Smooth muscle cell (in vitro differentiated cells): ENCODE measurements around the gene SLC52A3. TPM values are rescaled to one million over a fixed set of nuclear protein-coding genes. Genes with fewer than 3 reads are reported as not detected.

Experiments
- DNase-seq: peaks from one replicate; lab custom pipeline; 2025; ENCODE audit not compliant: unreplicated experiment; lab: John Stamatoyannopoulos, UW
- H2AFZ ChIP-seq: fragments of 200-600 bp; sonication (generic); 2 replicates; pipeline ENCODE4 v1.6.0; 2016; ENCODE audit warnings: antibody characterized with exemption, low read depth, mild to moderate bottlenecking
- H3F3A ChIP-seq: fragments of 200-600 bp; sonication (generic); 2 replicates; pipeline ENCODE4 v1.6.0; 2017; ENCODE audit warnings: antibody characterized with exemption, low read depth
- H3K27ac ChIP-seq: fragments of 200-600 bp; sonication (generic); 2 replicates; pipeline ENCODE4 v1.5.1; 2016; ENCODE audit warnings: low read depth, mild to moderate bottlenecking
- H3K27me3 ChIP-seq: fragments of 200-600 bp; sonication (generic); 2 replicates; pipeline ENCODE4 v1.6.1; 2016; ENCODE audit warnings: low read depth, mild to moderate bottlenecking
- H3K36me3 ChIP-seq: fragments of 200-600 bp; sonication (generic); 2 replicates; pipeline ENCODE4 v1.5.1; 2016; ENCODE audit warnings: low read depth
- H3K4me1 ChIP-seq: fragments of 200-600 bp; sonication (generic); 2 replicates; pipeline ENCODE4 v1.5.1; 2016; ENCODE audit warnings: low read depth
- H3K4me2 ChIP-seq: fragments of 200-600 bp; sonication (generic); 2 replicates; pipeline ENCODE4 v1.6.0; 2016; ENCODE audit warnings: mild to moderate bottlenecking
- H3K4me3 ChIP-seq: fragments of 200-600 bp; sonication (generic); 2 replicates; pipeline ENCODE4 v1.5.1; 2016; ENCODE audit warnings: mild to moderate bottlenecking
- H3K79me2 ChIP-seq: fragments of 200-600 bp; sonication (generic); 2 replicates; pipeline ENCODE4 v1.6.0; 2016; ENCODE audit warnings: low read depth, mild to moderate bottlenecking
- H3K9ac ChIP-seq: fragments of 200-600 bp; sonication (generic); 2 replicates; pipeline ENCODE4 v1.6.0; 2016; ENCODE audit warnings: low read depth
- H3K9me3 ChIP-seq: fragments of 200-600 bp; sonication (generic); replicated peaks from 2 replicates; pipeline ENCODE4 v1.5.1; 2016; ENCODE audit warnings: low read depth
- H4K20me1 ChIP-seq: fragments of 200-600 bp; sonication (generic); 2 replicates; pipeline ENCODE4 v1.6.0; 2016; ENCODE audit warnings: low read depth
- CTCF ChIP-seq: fragments of 200-600 bp; sonication (generic); IDR thresholded peaks from 2 replicates; pipeline ENCODE4 v1.5.1; 2017; ENCODE audit warnings: borderline replicate concordance, mild to moderate bottlenecking, antibody characterized with exemption; ENCODE audit not compliant: insufficient read depth, poor library complexity, severe bottlenecking
- WGBS: methylation state at CpG from one replicate; pipeline ENCODE4 v1.1.7; 2016; ENCODE audit warnings: low lambda C conversion rate; 5-methylcytosine and 5-hydroxymethylcytosine counted together
- polyA plus RNA-seq: library from polyadenylated mRNA; unstranded; fragments of >200 nt; fragmentation: Nextera tagmentation; extraction: Ambion mirVana; gene quantifications from 2 replicates; pipeline ENCODE4 v1.2.1, GENCODE V29; 2016
- total RNA-seq: library from RNA; depleted of rRNA; stranded (reverse); fragments of >200 nt; gene quantifications from 2 replicates; pipeline ENCODE4 v1.2.3, GENCODE V29; 2014

The SLC52A3 gene
- total and polyA plus RNA-seq, 2 experiments from 2014 or later = 0.36 TPM; not detected in 1

DNA sequence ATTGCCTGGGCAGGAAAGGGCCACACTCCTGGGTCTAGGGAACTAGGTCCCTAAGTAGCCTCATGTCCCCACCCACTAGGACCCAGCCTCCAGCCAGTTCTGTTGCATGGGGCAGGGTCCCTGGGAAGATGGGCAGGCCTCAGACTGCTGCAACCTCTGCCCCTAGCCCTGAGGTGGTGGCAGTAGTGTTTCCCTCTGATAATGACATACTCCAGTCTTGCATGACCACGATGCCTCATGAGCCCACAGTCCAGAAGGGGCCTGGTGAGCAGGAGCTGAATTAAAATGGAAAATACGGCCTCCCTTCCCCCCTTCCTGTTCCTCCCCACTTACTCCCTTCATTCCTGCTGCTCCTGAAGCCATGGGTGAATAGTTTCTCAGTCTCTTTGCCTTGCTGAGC lies 56.7 kb downstream of the SLC52A3 start:
- Histone ChIP-seq H2AFZ (no peak overlapping the region), H3K27me3 (peaks cover 56% of the 10 kb centered on the region), H3K27ac (no peak overlapping the region), H4K20me1 (no peaks in the 10 kb centered on the region), H3K9ac (no peak overlapping the region), H3K4me2 (no peak overlapping the region), H3K79me2 (no peaks in the 10 kb centered on the region), H3K4me1 (no peaks in the 10 kb centered on the region), H3K9me3 (no peaks in the 10 kb centered on the region), H3F3A (no peaks in the 10 kb centered on the region), H3K4me3 (no peak overlapping the region), H3K36me3 (no peaks in the 10 kb centered on the region)
- no peak for DNase-seq
- 73% methylated on average over 2 of the region's 2 CpGs for WGBS
- TF ChIP-seq CTCF = no peak

GRCh38 chr20:710780-711450 lies 57.4 kb downstream of the SLC52A3 start:
- Histone ChIP-seq H4K20me1 (no peaks in the 10 kb centered on the region), H3K27ac (no peak overlapping the region), H3K4me2 (no peak overlapping the region), H3K9ac (no peak overlapping the region), H3K36me3 (no peaks in the 10 kb centered on the region), H3F3A (no peaks in the 10 kb centered on the region), H3K79me2 (no peaks in the 10 kb centered on the region), H3K9me3 (no peaks in the 10 kb centered on the region), H3K4me1 (no peaks in the 10 kb centered on the region), H2AFZ (no peak overlapping the region), H3K4me3 (no peak overlapping the region), H3K27me3 (peaks cover 55% of the 10 kb centered on the region)
- TF ChIP-seq CTCF = no peak
- 86% methylated on average over 19 of the region's 19 CpGs for WGBS
- no peak for DNase-seq

Other genes starting within 250 kb of the SLC52A3 start
- 165 and 205 TPM in 2 replicates for gene CSNK2A1, start 224.7 kb downstream of the SLC52A3 start, total RNA-seq
- gene CSNK2A1, start 224.7 kb downstream of the SLC52A3 start, polyA plus RNA-seq = 74.1 and 82.6 TPM in 2 replicates
- gene TCF15, start 158.2 kb downstream of the SLC52A3 start, total RNA-seq = not detected in 2 replicates
- gene TCF15, start 158.2 kb downstream of the SLC52A3 start, polyA plus RNA-seq = 0.37 TPM in 1 of 2 replicates, not detected in the other
- 24.3 and 27.2 TPM in 2 replicates for gene SRXN1, start 115.3 kb downstream of the SLC52A3 start, total RNA-seq
- gene SRXN1, start 115.3 kb downstream of the SLC52A3 start, polyA plus RNA-seq = 26.9 and 32.2 TPM in 2 replicates
- not detected in 2 replicates for gene SCRT2, start 92.7 kb downstream of the SLC52A3 start, total RNA-seq
- not detected in 2 replicates for gene SCRT2, start 92.7 kb downstream of the SLC52A3 start, polyA plus RNA-seq
- 2.9 and 5.3 TPM in 2 replicates for gene FAM110A, start 65.2 kb upstream of the SLC52A3 start, total RNA-seq
- gene FAM110A, start 65.2 kb upstream of the SLC52A3 start, polyA plus RNA-seq = 5.6 and 8.7 TPM in 2 replicates
- gene ANGPT4, start 147.8 kb upstream of the SLC52A3 start, total RNA-seq = not detected in 2 replicates
- gene ANGPT4, start 147.8 kb upstream of the SLC52A3 start, polyA plus RNA-seq = 0.04 and 0.39 TPM in 2 replicates
- gene RSPO4, start 233.8 kb upstream of the SLC52A3 start, total RNA-seq = 0.22 and 1.3 TPM in 2 replicates
- 5.0 and 7.5 TPM in 2 replicates for gene RSPO4, start 233.8 kb upstream of the SLC52A3 start, polyA plus RNA-seq